Gastrocnemius medialis (tissue), 4 donors: ENCODE measurements around the gene WDFY4.

Source experiments
- POLR2A ChIP-seq, 2 donors: fragments of 450-650 bp; IDR thresholded peaks; one replicate each; pipeline ENCODE4 v1.6.1; 2017; ENCODE audit warnings: antibody characterized with exemption in 2 of 2, mild to moderate bottlenecking in 2 of 2, moderate library complexity in 2 of 2
- TF ChIP-seq, protein P1 (sequence below), 5 experiments: fragments of 450-650 bp in 3 of 5; fragments of 200-600 bp in 2 of 5; sonication (generic) in 2 of 5; IDR thresholded peaks in 4 of 5; conservative IDR thresholded peaks in 1 of 5; 1 replicate in 4 of 5; 2 replicates in 1 of 5; pipeline ENCODE4 v1.5.1; 2016 to 2019; ENCODE audit warnings: antibody characterized with exemption in 5 of 5, mild to moderate bottlenecking in 3 of 5, moderate library complexity in 3 of 5

GRCh38 chr10:48649349-48649944, 35.2 kb upstream of the WDFY4 start:
- TF ChIP-seq, protein P1, sequence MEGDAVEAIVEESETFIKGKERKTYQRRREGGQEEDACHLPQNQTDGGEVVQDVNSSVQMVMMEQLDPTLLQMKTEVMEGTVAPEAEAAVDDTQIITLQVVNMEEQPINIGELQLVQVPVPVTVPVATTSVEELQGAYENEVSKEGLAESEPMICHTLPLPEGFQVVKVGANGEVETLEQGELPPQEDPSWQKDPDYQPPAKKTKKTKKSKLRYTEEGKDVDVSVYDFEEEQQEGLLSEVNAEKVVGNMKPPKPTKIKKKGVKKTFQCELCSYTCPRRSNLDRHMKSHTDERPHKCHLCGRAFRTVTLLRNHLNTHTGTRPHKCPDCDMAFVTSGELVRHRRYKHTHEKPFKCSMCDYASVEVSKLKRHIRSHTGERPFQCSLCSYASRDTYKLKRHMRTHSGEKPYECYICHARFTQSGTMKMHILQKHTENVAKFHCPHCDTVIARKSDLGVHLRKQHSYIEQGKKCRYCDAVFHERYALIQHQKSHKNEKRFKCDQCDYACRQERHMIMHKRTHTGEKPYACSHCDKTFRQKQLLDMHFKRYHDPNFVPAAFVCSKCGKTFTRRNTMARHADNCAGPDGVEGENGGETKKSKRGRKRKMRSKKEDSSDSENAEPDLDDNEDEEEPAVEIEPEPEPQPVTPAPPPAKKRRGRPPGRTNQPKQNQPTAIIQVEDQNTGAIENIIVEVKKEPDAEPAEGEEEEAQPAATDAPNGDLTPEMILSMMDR (IDR thresholded peaks at IDR 0.05 in 4 of 5, conservative IDR thresholded peaks at IDR 0.05 in 1 of 5): no peak
- no peak for TF ChIP-seq POLR2A (IDR thresholded peaks at IDR 0.05)
